22Rv1 (cell line): Measurements from ENCODE around the gene RNF41.

Experiments used
- ZFX ChIP-seq: fragments of 450-650 bp; IDR thresholded peaks from 2 replicates; pipeline ENCODE4 v1.6.1; 2017; ENCODE audit warnings: antibody characterized with exemption, borderline replicate concordance
- TF ChIP-seq, protein P1 (sequence below): fragments of 450-650 bp; IDR thresholded peaks from 2 replicates; pipeline ENCODE4 v1.5.1; 2017; ENCODE audit warnings: mild to moderate bottlenecking

DNA sequence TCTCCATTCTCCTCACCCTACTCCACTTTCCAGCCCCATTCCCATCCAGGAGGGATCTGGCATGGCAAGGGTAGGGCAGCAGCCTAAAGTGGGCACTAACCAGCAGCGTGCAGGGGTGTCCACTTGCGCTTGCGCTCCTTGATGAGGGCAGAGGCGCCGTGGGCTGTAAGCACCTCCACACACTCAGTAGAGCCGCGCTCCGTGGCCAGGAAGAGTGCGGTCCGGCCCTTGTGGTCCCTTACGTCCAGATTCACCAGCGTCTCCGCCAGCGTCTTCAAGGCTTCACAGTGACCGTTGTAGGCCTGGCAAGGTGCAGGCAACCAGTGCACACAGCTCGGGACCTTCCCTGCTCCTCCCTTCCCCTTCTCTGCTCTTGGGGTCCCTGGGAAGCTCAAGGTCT is 26.2 kb upstream of the RNF41 start:
- TF ChIP-seq, protein P1, sequence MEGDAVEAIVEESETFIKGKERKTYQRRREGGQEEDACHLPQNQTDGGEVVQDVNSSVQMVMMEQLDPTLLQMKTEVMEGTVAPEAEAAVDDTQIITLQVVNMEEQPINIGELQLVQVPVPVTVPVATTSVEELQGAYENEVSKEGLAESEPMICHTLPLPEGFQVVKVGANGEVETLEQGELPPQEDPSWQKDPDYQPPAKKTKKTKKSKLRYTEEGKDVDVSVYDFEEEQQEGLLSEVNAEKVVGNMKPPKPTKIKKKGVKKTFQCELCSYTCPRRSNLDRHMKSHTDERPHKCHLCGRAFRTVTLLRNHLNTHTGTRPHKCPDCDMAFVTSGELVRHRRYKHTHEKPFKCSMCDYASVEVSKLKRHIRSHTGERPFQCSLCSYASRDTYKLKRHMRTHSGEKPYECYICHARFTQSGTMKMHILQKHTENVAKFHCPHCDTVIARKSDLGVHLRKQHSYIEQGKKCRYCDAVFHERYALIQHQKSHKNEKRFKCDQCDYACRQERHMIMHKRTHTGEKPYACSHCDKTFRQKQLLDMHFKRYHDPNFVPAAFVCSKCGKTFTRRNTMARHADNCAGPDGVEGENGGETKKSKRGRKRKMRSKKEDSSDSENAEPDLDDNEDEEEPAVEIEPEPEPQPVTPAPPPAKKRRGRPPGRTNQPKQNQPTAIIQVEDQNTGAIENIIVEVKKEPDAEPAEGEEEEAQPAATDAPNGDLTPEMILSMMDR: no peak
- no peak for TF ChIP-seq ZFX
